Stimulated activated CD8-positive, alpha-beta memory T cell treated with anti-CD3 and anti-CD28 coated beads, Interleukin-12 subunit alpha, Interleukin-12 subunit beta, amount 100 ng/mL, for 4 hours (primary cell): ENCODE data around the gene HINFP.
A peak's percentile ranks its signal among the peaks of the same experiment; 100 is the strongest.

ENCODE experiments used
- DNase-seq: peaks from one replicate; pipeline ENCODE4 v3.0.0-alpha.2; 2020; ENCODE audit warnings: low read depth

Gene HINFP, protein sequence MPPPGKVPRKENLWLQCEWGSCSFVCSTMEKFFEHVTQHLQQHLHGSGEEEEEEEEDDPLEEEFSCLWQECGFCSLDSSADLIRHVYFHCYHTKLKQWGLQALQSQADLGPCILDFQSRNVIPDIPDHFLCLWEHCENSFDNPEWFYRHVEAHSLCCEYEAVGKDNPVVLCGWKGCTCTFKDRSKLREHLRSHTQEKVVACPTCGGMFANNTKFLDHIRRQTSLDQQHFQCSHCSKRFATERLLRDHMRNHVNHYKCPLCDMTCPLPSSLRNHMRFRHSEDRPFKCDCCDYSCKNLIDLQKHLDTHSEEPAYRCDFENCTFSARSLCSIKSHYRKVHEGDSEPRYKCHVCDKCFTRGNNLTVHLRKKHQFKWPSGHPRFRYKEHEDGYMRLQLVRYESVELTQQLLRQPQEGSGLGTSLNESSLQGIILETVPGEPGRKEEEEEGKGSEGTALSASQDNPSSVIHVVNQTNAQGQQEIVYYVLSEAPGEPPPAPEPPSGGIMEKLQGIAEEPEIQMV

DNA sequence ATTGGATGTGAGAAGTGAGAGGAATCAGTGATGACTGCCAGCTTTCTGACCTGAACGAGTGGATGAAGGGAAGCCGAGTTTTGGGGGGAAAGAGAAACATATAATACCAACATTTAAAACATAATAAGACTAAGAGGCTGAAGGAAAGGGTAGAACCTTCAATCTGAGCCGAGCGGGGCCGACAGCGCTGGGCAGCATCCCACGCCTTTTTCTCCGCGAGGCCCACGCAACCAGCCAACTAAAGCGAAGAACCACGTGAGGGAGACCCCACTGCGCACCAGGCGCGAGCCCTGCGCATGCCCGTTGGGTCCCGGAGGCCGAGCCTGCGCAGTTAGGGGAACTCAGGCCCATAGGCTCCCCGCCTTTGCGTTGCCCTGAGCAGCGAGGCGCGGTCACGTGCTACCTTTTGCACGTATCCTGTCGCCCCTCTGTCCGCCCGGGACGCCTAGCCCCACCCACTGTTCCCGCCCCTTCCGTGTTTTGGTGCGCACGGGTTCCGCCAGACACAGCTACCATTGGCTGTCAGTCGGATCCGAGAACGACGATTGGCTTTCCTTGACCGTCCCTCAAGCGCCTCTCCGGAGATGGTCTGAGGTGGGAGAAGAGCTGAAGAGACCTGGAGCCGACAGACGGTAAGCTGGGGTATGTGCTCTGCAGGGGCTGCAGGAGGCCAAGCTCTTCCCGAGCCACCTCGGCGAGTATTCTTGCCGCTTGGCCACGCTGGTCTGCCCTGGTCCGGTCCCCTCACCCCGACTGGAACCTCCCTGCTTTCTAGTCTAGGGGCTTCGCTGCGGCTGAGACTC is at the start of gene HINFP:
Gene HINFP, plus strand, starts transcription at position 573 of the 803 bp plus-strand sequence. CDS start 5,365 bp downstream, outside the sequence.
- peak; percentile 100 for DNase-seq

DNA sequence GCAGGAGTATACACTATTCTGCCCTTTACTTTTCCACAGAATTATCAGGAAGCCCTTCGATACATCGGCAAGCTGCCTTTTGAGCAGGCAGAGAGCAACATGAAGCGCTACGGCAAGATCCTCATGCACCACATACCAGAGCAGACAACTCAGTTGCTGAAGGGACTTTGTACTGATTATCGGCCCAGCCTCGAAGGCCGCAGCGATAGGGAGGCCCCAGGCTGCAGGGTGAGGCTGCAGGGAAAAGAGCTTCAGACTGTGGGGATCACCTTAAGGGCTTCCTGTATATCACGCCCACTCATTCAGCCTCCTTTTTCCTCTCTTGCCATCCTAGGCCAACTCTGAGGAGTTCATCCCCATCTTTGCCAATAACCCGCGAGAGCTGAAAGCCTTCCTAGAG is 43.5 kb upstream of the HINFP start:
- DNase-seq, result no peak

DNA sequence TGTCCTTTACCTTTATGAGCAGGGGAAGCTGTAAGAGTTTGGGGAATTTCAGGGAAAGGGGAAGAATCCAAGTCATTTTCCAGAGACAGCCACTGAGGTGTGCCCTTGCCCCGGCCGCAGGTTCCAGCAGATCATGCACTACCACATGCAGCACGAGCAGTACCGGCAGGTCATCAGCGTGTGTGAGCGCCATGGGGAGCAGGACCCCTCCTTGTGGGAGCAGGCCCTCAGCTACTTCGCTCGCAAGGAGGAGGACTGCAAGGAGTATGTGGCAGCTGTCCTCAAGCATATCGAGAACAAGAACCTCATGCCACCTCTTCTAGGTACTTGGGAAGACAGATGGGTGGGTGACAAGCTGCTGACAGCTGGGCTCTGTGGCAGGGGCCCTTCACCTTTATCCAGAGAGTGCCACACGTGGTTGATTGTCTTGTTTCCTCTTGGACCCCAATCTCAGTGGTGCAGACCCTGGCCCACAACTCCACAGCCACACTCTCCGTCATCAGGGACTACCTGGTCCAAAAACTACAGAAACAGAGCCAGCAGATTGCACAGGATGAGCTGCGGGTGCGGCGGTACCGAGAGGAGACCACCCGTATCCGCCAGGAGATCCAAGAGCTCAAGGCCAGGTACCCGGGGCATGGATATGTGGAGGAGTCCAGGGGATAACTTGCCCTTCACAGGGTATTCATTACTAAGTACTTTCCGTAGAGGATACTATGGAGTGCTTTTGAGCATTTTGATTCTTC is 42.5 kb upstream of the HINFP start:
- DNase-seq, result no peak

DNA sequence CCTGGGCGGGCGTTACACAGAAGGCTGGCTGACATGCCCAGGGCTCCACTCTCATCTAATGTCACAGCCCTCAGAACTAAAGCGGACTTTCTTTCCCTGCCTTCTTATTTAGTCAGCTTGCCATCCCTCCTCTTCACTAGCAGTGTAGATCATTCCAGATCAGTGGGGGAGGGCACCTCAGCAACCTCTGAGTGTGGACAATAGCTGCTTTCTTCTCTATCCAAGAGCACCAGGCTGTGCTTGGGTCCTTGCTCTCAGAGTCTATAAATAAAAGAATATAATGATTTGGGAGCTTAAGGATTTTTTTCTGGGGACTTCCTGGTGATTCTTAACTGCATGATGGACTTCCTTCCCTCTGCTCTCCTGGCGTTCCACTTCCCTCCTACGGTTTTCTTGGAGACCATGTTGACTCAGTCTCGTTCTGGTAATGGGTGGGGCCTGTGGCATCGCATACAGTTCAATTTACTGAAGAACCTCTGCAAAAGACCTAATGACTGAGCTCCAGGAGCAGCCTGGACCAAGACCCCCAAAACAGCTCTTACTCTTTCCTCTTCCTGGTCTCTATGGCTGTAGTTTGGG is 39.6 kb upstream of the HINFP start:
- DNase-seq, result no peak

DNA sequence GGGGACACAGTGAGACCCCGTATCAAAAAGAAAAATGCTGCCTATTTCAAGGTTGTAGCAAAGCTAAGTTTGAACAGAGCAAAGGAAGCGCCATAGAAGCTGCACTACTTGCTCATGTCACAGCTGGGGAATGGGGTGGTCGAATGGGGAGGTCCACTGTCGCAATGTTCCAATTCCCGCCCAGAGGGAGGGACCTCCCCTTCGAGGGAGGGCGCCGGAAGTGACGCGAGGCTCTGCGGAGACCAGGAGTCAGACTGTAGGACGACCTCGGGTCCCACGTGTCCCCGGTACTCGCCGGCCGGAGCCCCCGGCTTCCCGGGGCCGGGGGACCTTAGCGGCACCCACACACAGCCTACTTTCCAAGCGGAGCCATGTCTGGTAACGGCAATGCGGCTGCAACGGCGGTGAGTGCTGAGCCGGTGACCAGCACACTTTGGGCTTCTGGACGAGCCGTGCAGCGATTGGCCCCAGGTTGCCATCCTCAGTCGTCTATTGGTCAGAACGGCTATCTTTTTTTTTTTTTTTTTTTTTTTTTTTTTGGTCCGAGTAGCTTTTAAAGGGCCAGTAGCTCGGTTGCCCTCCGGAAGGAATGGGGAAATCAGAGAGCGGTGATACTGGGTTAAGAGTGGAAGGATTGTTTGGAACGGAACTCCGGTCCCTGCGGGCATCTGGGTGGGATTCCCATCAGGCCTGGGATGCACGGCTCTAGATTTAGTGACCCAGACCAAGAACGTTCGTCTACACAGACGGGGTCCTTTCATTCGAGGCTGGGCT is 36.5 kb upstream of the HINFP start, which contains the start of gene HMBS:
Gene HMBS, plus strand, starts transcription at position 219 of the 774 bp plus-strand sequence. Its CDS starts 153 bp downstream, at position 372.
- peak; percentile 88 for DNase-seq

DNA sequence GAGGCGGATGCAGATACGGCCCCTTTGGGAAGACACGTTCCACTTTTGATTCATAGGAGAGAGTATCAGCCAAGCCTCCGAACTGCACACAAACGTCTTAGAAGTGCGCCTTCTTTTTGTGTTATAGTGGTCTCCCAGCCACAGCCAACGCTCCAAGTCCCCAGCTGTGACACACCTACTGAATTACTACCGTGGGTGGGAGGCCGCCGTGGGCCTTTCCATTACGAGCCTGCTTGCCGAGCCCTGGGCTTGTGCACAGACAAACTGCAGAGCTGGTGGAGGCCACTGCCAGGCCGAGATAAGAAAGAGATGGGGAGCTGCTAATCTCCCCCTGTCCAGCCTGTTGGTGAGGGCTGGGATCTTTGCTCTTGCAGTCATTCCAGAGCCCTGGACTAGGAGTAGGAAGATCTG is 35.9 kb upstream of the HINFP start:
- DNase-seq, result peak; percentile 37

DNA sequence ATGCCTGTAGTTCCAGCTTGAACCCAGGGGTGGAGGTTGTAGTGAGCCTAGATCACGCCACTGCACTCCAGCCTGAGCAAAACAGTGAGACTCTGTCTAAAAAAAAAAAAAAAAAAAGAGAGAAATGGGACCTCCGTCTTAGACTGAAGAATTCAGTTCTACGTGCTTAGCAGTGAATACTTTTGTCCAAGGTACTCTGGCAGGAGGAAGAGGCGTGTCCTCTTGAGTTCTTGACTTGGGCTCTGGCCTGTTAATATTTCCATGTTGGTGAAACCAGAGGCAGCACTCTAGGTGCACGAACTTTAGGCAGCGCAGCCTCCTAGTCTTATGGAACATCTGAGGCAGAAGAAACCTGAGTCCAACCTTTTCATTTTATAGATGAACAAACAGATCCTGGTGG is 34.3 kb upstream of the HINFP start:
- DNase-seq, result no peak

DNA sequence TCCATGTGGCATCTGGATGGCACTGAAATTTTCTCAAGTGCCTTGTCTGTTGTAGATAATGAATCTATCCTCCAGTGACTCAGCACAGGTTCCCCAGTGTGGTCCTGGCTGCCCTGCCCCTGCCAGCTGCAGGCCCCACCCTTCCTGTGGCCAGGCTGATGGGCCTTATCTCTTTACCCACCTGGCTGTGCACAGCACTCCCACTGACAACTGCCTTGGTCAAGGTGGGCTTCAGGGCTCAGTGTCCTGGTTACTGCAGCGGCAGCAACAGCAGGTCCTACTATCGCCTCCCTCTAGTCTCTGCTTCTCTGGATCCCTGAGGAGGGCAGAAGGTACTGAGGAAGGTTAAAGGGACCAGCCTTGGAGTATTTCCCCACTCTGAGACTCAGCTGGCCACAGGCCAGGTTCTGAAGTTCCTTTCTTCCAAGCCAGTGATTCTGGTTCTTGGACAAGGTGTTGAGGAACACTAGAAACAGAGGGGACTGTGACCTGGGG is 33.6 kb upstream of the HINFP start:
- no peak for DNase-seq

DNA sequence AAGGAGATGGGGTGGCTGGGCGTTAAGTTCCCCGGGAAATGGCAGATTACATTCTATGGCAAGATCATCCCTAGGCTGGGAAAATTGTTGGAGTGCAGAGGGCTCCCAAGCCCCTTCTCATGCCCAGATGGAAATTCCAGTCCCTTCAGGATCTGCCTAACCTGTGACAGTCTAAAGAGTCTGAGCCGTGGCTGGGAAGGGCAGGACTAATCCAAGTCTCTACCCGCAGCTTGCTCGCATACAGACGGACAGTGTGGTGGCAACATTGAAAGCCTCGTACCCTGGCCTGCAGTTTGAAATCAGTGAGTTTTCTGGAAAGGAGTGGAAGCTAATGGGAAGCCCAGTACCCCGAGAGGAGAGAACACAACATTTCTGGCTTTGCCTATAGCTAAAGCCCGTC is 33.0 kb upstream of the HINFP start:
- DNase-seq, result no peak

DNA sequence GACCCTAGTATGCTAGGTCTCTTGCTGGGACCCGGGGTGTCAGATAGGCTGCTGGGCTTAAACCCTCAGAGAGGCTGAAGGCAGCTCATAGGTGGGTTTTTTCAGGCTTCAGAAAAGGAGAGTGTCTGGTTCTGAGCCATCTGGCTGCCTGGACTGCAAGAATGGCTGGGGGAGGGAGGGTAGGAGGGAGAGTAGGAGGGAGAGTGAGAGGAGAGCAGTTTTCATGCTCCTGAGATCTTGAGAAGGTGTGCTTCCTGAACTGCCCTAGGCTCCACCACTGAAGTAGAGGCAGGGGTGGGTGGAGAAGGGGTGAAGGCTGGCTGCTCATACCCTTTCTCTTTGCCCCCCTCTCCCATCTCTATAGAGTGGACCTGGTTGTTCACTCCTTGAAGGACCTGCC is 32.1 kb upstream of the HINFP start:
- DNase-seq, result no peak

DNA sequence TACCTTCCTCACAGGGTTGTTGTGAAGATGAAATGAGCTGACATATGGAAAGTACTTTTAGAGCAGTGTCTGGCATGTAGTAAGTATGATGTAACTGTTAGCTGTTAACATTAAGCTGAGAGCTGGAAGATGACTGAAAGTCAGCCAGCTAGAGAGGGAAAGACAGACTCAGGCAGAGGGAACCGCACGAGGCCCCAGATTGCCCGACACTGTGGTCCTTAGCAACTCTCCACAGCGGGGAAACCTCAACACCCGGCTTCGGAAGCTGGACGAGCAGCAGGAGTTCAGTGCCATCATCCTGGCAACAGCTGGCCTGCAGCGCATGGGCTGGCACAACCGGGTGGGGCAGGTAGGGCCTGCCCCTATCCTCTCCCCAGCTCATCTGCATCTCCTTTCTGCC is 30.2 kb upstream of the HINFP start:
- no peak for DNase-seq

DNA sequence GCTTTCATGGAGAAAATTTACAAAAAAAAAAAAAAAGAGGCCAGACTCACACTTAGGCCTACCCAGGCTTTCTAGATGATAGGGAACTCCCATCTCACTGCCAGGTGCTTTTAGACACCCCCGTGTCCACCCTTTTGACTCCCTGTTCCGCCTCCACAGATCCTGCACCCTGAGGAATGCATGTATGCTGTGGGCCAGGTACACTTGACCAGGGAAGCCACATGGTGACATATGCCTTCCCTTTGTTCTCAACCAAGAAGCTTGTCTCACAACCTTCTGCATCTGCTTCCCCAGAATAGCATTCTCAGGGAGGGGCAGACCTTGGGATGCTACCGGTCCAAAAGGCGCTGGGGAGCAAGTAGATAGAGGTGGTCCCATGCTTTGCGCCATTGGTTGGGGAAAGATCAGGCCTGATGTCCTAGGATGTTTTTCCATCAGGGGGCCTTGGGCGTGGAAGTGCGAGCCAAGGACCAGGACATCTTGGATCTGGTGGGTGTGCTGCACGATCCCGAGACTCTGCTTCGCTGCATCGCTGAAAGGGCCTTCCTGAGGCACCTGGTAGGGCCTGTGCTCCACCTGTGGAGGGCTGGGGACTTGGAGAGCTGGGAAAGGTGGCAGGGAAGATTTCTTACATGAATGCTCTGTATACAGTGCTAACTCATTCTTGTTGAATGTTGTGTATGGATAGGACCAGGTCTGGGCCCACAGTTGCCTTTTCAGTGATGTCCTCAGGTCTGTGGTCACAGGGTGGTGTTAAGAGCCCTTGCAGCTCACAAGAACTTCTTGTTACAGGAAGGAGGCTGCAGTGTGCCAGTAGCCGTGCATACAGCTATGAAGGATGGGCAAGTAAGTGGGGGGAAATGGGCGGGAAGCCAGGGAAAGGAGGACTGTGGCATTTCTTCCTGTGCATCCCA is 29.2 kb upstream of the HINFP start:
- no peak for DNase-seq

DNA sequence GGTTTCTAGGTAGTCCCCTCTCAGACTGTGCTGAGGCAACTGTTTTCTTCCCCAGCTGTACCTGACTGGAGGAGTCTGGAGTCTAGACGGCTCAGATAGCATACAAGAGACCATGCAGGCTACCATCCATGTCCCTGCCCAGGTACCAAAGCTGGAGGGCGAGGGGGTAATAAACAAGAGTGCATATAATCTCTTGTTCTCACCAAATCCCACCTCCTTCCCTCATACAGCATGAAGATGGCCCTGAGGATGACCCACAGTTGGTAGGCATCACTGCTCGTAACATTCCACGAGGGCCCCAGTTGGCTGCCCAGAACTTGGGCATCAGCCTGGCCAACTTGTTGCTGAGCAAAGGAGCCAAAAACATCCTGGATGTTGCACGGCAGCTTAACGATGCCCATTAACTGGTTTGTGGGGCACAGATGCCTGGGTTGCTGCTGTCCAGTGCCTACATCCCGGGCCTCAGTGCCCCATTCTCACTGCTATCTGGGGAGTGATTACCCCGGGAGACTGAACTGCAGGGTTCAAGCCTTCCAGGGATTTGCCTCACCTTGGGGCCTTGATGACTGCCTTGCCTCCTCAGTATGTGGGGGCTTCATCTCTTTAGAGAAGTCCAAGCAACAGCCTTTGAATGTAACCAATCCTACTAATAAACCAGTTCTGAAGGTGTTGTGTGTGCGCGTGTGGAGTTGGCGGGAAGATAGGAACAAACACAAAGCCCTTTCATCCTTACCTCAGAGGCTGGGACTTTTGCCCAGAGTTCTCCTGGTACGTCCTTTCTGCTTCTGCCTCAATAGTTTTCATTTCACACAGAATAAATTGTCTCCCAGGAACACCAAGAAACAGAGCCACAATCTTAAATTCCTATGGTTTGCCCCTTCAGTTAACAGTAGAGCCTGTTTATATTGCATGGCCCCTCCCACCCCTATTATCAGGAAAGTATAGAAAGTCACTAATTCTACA is 28.2 kb upstream of the HINFP start:
- no peak for DNase-seq

DNA sequence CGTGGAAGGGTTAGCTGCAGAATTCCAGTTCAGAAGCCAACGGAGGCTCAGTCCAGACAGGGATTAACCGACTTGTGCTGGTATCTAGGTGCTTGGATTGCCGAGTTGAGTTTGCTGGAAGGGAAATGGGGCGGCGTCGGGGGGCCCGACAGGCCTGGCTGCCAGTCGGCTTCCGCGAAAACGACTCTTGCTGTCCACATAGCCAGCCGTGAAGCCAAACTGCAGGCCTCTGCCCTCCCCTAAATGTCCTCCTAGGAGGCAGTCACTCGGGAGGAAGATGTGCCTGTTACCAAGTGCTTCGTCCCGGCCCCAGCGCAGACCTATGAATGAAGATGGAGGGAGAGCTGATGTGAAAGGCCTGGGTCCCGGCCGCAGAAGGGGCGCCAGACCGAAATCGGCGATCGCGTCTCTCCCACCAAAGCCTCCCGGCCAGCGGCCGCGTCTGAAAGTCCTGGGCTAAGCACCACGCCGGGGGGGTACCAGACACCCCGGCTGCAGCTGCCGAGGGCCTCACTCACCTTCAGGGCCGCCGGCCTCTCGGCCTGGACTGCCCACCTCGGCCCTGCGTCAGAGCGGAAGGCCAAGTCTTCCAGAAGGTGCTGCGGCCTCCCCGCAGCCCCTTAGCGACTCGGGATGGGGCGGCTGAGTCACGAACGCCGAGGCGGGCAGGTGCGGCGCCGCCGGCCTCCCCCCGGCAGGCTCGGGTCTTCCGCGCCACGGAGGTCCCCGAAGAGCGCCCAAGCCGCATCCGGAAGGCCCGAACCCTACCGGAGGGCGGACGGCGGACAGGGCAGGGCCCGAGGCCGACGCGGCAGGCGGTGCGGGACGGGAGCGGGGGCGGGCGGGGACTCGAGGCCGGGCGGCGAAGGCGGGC is 27.2 kb upstream of the HINFP start:
- peak; percentile 55 for DNase-seq

DNA sequence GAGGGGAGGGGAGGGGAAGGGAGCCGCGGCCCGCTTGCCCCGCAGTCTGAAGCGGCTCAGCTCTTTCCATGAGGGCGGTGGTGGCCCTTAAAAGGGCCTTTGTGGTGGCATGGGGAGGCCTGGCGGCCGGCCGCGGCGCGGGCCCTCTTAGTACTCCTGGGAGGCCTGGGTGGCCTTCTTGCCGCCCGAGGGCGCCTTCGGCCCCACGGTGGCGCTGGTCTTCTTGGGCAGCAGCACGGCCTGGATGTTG is 26.6 kb upstream of the HINFP start:
- DNase-seq, result peak; percentile 53

DNA sequence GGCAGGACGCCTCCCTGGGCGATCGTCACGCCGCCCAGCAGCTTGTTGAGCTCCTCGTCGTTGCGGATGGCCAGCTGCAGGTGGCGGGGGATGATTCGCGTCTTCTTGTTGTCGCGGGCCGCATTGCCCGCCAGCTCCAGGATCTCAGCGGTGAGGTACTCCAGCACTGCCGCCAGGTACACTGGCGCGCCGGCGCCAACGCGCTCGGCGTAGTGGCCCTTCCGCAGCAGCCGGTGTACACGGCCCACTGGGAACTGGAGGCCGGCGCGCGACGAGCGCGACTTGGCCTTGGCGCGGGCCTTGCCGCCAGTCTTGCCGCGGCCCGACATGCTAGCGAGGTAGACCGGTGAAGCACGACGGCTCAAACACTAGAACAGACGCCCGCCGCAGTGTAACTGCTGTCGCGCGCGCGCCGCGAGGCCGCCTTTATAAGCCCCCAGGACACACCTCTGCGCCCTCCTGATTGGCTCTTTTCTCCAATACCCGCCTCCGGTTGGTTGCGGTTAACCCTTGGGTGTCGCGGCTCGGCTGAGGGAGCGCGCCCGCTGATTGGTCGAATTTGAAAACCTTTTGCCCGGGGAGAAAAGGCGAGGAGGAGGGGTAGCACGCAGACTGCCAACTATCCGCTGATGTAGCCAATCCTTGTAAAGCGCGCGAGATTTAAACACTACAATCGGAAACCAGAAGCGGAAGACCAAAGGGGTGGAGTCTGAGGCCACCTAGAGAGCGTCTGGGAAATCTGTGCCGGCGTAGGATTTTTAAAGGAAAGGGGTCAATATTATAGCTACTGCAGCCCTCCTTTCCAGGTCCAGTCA is 26.1 kb upstream of the HINFP start:
- peak; percentile 97 for DNase-seq

DNA sequence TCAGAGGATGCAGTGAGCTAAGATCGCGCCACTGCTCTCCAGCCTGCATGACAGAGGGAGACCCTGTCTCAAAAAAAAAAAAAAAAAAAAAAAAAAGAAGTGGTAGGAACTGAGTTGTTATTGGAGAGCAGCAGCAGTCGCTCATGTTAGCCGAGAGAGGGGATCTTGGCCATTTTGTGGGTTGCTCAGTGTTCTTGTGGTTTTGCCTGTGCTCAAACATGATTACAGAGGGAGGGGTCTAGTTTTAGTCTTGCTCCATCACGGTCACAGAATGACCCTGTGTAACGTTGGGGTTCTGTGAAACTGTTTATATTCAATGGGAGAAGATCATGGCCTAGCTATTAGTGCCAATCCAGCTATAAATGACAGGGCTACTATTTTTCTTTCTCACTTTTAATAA is 21.7 kb upstream of the HINFP start:
- DNase-seq, result no peak
